Nephron progenitor cell (in vitro differentiated cells): Measurements from ENCODE around the gene LIMS2.

Experiments used
- DNase-seq: peaks from one replicate; pipeline ENCODE4 v3.0.0; 2021
- H3K27ac Mint-ChIP-seq: 2 replicates; pipeline ENCODE4 v1.8.0; 2021; ENCODE audit warnings: mild to moderate bottlenecking, moderate library complexity, mixed read lengths
- H3K27me3 Mint-ChIP-seq: 2 replicates; pipeline ENCODE4 v1.8.0; 2021; ENCODE audit warnings: mild to moderate bottlenecking, low read depth, mixed read lengths; ENCODE audit not compliant: poor library complexity
- H3K36me3 Mint-ChIP-seq: 2 replicates; pipeline ENCODE4 v1.8.0; 2021; ENCODE audit warnings: low read depth, mixed read lengths
- H3K4me1 Mint-ChIP-seq: 2 replicates; pipeline ENCODE4 v1.8.0; 2021; ENCODE audit warnings: mixed read lengths
- H3K4me3 Mint-ChIP-seq: 2 replicates; pipeline ENCODE4 v1.8.0; 2021; ENCODE audit warnings: mild to moderate bottlenecking, moderate library complexity, mixed read lengths
- H3K9me3 Mint-ChIP-seq: 2 replicates; pipeline ENCODE4 v1.8.0; 2021; ENCODE audit warnings: mild to moderate bottlenecking, moderate library complexity, mixed read lengths
- TF ChIP-seq, protein P1 (sequence below): fragments of 200-600 bp; sonication (generic); IDR thresholded peaks from 2 replicates; pipeline ENCODE4 v1.5.0; 2021; ENCODE audit warnings: antibody characterized with exemption

LIMS2 gene

DNA sequence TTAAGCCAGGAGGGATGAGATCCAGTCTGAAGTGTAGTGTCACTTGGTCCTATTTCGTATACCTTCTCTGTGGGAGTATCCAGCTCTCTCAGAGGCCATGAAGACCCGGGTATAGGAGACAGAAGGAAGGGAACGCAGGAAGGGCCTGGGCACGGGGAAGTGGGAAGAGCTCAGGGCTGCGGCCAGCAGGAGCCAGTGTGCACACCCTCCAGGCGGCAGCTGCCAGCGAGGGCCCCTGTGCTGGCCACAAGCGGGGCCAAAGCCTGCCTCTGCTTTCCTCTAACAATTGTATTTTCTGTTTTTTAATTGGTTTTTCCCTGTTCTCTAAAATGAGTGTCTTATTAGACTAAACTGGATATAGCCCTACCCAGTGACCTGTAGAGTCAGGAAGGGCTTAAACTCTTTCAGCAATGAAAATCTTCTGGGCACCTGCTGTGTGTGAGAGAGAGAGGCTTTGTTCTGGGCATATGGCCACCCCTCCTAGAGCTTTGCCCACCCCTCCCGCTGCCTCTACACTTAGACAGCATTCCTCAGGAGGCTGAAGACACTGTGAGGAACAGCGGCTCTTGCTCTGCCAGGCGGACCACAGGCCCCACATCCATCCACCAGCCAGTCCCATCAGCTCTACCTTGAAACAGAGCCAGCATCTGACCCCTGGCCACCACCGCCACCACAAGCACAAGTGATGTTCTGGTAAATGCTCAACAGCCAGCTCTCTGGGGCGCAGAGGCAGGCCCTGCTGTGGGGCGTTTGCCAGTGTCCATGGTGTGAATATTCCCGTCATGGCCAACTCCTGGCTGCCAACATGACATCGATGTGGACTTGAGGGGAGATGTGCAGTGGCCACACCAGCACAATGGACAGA, 19.9 kb downstream of the LIMS2 start:
- Mint-ChIP-seq H3K4me1 (peaks cover 4% of the 10 kb centered on the region), H3K4me3 (no peak overlapping the region), H3K27ac (no peak overlapping the region), H3K9me3 (no peaks in the 10 kb centered on the region), H3K36me3 (no peaks in the 10 kb centered on the region), H3K27me3 (peaks cover 8% of the 10 kb centered on the region)
- DNase-seq, result no peak
- TF ChIP-seq, protein P1, sequence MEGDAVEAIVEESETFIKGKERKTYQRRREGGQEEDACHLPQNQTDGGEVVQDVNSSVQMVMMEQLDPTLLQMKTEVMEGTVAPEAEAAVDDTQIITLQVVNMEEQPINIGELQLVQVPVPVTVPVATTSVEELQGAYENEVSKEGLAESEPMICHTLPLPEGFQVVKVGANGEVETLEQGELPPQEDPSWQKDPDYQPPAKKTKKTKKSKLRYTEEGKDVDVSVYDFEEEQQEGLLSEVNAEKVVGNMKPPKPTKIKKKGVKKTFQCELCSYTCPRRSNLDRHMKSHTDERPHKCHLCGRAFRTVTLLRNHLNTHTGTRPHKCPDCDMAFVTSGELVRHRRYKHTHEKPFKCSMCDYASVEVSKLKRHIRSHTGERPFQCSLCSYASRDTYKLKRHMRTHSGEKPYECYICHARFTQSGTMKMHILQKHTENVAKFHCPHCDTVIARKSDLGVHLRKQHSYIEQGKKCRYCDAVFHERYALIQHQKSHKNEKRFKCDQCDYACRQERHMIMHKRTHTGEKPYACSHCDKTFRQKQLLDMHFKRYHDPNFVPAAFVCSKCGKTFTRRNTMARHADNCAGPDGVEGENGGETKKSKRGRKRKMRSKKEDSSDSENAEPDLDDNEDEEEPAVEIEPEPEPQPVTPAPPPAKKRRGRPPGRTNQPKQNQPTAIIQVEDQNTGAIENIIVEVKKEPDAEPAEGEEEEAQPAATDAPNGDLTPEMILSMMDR, result no peak

DNA sequence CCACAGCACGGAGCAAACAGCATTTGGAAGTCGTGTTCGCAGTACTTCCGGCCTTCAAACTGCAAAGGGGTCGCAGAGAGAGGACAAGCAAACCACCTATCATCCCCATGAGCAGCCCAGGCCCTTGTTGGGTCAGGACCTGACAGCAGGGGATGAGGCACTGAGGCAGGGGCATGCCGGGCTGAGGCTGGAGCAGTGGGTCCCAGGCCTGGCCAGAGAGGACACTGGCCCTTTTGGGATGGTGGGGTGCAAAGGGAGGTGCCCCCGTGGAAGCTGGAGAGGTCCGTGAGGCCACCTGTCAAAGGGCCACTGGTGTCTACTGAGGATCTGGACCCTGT, 20.5 kb downstream of the LIMS2 start:
- H3K4me3 Mint-ChIP-seq, result no peak overlapping the region
- H3K27me3 Mint-ChIP-seq, result peaks cover 8% of the 10 kb centered on the region
- H3K4me1 Mint-ChIP-seq, result peaks cover 6% of the 10 kb centered on the region
- H3K9me3 Mint-ChIP-seq, result no peaks in the 10 kb centered on the region
- no peak for DNase-seq
- H3K27ac Mint-ChIP-seq, result no peak overlapping the region
- TF ChIP-seq, protein P1, result no peak
- no peaks in the 10 kb centered on the region for H3K36me3 Mint-ChIP-seq

DNA sequence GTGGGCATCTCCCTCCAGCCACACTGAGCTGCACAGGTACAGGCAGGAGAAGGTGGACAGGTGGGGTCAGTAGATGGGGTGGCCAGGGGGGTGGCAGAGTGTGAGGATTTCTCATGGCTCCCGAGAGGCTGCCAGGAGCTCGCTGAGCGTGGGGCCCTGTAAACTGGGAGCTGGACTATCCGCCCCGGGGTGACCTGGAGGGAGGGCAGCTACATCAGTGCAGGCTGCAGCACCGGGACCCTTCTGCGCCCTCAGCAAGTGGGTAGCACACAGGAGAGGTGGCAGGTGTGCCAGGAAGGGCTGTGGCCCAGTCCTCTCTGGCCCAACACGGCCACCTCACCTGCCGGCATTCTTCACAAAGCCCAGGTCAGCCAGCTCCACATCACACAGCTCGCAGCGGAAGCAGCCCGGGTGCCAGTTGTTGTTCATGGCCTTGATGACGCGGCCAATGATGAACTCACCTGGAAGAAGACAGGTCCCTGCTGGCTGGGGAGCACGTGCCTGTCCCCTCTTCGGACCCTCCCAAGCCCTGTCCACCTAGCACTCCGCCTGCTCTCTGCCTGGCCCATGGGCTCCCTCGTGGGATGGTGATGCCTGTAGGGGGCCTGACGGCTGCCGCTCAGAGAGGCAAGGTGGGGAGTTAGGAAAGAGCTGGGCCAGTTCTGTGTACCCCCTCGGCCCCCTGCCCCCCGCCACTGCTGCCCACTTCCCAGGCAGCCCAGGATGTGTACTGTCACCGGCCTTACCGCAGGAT, 21.1 kb downstream of the LIMS2 start:
- peaks cover 8% of the 10 kb centered on the region for H3K27me3 Mint-ChIP-seq
- H3K9me3 Mint-ChIP-seq, result no peaks in the 10 kb centered on the region
- peaks cover 10% of the 10 kb centered on the region for H3K4me1 Mint-ChIP-seq
- TF ChIP-seq, protein P1, result no peak
- DNase-seq, result no peak
- H3K27ac Mint-ChIP-seq, result no peak overlapping the region
- no peak overlapping the region for H3K4me3 Mint-ChIP-seq
- H3K36me3 Mint-ChIP-seq, result no peaks in the 10 kb centered on the region

DNA sequence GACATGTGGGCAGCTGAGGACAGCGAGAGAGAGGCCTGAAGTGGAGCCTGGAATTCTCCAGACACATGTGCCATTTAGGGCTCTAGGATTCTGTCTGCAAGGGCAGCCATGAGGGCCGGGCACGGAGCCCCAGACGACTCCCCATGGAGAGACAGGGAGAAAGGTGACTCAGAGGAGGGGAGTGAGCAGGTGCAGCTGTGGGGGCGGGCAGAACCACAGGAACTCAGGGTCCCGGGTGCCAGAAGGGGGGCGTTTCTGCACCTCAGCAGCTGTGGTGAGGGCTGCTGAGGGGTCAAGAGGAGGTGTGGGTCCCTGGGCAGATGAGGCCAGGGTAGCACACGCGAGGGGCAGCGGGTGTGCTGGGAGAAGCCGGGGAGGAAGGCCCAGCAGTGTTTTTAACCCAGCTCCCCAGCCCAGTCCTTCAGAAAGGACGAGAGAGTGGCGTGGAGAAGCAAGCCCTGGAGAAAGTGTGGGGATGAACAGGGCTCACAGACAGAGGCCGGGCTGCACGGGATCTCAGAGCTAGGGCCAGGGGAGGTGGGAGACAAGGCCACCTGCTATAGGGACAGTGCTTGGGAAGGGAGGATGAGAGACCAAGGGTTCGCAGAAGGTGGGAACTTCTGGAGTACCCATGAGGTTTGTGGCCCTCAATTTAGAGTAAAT, 21.8 kb downstream of the LIMS2 start:
- Mint-ChIP-seq H3K9me3 (no peaks in the 10 kb centered on the region), H3K27ac (no peak overlapping the region), H3K4me3 (no peak overlapping the region), H3K4me1 (peaks cover 10% of the 10 kb centered on the region), H3K36me3 (no peaks in the 10 kb centered on the region), H3K27me3 (peaks cover 5% of the 10 kb centered on the region)
- TF ChIP-seq, protein P1, result no peak
- no peak for DNase-seq

DNA sequence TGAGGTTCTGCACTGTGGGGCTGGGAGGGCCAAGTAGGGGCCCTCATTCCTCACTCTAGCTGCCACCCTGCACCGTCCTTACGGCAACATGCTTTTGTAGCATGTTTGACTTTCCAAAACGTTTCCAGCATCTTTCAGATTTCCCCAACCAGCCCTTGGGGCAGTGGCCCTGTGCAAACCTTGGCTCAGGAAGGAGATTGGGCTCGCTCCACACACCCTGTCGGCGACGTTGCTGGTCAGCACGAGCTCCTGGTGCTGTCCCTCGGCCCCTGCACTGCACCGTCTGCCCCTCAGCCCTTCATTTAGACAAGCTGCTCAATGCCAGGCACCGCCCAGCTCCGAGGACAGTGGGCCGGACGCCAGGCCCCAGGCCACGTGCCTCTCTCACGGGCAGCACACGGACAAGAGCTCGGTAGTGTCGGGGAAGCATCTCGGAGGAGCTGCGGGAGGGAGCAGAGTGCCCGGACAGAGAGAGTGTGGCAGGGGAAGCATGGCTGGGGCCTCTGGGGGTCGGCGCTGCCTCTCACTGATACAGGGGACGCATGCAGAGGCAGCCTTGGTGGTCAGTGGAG, 22.5 kb downstream of the LIMS2 start:
- Mint-ChIP-seq H3K27me3 (peaks cover 5% of the 10 kb centered on the region), H3K9me3 (no peaks in the 10 kb centered on the region), H3K4me3 (no peak overlapping the region), H3K36me3 (no peaks in the 10 kb centered on the region), H3K27ac (peak overlapping the region; percentile 54), H3K4me1 (peaks cover 13% of the 10 kb centered on the region)
- TF ChIP-seq, protein P1, result no peak
- no peak for DNase-seq
